ENCODE measurements around the gene PLEKHA8. TPM values are rescaled to one million over a fixed set of nuclear protein-coding genes. Genes with fewer than 3 reads are reported as not detected.

PLEKHA8 gene
- total RNA-seq, 1 experiment from 2014 or later, result 12.0 TPM

DNA sequence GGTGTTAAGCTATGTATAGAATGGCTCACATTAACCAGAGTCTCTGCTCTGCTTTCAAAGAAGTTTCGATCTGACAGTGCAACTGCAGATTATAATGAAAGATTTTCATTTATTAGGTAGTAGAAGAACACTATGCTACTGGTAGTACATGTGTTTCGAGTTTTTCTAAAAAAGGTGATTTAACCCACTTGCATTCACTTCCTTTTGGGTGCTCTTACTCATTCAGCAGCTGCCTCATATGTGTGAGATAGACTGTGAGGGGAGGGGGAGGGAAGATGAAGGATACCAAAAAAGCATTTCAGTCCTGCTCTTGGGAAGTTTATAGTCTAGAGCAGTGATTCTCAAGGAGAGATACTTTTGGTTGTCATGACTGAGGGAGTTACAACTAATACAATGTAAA is 20.4 kb downstream of the PLEKHA8 start:
- intact Hi-C loops (cut with micrococcal nuclease), result no loop called here
- Mint-ChIP-seq H3K27me3 (ENCODE audit: insufficient read depth, unreplicated experiment) (no peaks in the 10 kb centered on the region), H3K4me3 (ENCODE audit: unreplicated experiment) (no peak overlapping the region), H3K36me3 (ENCODE audit: insufficient read depth, unreplicated experiment) (peaks cover 50% of the 10 kb centered on the region), H3K9me3 (ENCODE audit: unreplicated experiment) (no peaks in the 10 kb centered on the region), H3K27ac (ENCODE audit: low read depth, unreplicated experiment) (no peak overlapping the region), H3K4me1 (ENCODE audit: insufficient read depth, unreplicated experiment) (no peaks in the 10 kb centered on the region)
- TF ChIP-seq, protein P1, sequence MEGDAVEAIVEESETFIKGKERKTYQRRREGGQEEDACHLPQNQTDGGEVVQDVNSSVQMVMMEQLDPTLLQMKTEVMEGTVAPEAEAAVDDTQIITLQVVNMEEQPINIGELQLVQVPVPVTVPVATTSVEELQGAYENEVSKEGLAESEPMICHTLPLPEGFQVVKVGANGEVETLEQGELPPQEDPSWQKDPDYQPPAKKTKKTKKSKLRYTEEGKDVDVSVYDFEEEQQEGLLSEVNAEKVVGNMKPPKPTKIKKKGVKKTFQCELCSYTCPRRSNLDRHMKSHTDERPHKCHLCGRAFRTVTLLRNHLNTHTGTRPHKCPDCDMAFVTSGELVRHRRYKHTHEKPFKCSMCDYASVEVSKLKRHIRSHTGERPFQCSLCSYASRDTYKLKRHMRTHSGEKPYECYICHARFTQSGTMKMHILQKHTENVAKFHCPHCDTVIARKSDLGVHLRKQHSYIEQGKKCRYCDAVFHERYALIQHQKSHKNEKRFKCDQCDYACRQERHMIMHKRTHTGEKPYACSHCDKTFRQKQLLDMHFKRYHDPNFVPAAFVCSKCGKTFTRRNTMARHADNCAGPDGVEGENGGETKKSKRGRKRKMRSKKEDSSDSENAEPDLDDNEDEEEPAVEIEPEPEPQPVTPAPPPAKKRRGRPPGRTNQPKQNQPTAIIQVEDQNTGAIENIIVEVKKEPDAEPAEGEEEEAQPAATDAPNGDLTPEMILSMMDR (IDR thresholded peaks at IDR 0.05; ENCODE audit: unreplicated experiment), result no peak
- ChIA-PET CTCF (interaction anchor here (1.1 to 1.7 kb wide), 2 partner anchors 13 to 14 kb away, joined by 4 read pairs; no protein-coding TSS in a partner anchor), POLR2A (no interaction called here)
- DNase-seq (ENCODE audit: unreplicated experiment), result no peak
- BruUV-seq (replicated peaks), result no TSS peak

DNA sequence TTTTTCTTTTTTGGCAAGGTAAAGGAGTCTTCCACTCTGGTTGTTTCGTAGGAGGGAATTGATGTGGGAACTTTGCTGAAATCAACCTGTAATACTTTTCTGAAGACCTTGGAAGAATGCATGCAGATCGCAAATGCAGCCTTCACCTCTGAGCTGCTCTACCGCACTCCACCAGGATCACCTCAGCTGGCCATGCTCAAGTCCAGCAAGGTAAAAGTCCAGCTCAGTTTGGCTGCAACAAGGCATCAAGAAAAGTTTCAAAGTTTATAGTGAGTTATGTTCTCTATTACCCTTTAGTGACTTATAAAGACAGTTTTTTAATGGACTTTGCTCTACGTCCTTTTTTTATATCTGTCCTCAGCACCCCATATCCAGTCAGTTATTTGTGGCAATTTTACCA is 21.0 kb downstream of the PLEKHA8 start:
- intact Hi-C loops (cut with micrococcal nuclease), result no loop called here
- Mint-ChIP-seq H3K4me1 (ENCODE audit: insufficient read depth, unreplicated experiment) (no peaks in the 10 kb centered on the region), H3K27me3 (ENCODE audit: insufficient read depth, unreplicated experiment) (no peaks in the 10 kb centered on the region), H3K9me3 (ENCODE audit: unreplicated experiment) (no peaks in the 10 kb centered on the region), H3K36me3 (ENCODE audit: insufficient read depth, unreplicated experiment) (peaks cover 51% of the 10 kb centered on the region), H3K4me3 (ENCODE audit: unreplicated experiment) (no peak overlapping the region), H3K27ac (ENCODE audit: low read depth, unreplicated experiment) (no peak overlapping the region)
- no peak for DNase-seq (ENCODE audit: unreplicated experiment)
- no TSS peak for BruUV-seq (replicated peaks)
- POLR2A ChIA-PET, result interaction anchor here (0.7 kb wide), 1 partner anchor 1121 kb away, joined by 3 read pairs; no protein-coding TSS in a partner anchor
- TF ChIP-seq, protein P1 (IDR thresholded peaks at IDR 0.05; ENCODE audit: unreplicated experiment), result no peak
- CTCF ChIA-PET, result interaction anchor here (1.7 kb wide), 1 partner anchor 12 kb away, joined by 4 read pairs; no protein-coding TSS in a partner anchor

DNA sequence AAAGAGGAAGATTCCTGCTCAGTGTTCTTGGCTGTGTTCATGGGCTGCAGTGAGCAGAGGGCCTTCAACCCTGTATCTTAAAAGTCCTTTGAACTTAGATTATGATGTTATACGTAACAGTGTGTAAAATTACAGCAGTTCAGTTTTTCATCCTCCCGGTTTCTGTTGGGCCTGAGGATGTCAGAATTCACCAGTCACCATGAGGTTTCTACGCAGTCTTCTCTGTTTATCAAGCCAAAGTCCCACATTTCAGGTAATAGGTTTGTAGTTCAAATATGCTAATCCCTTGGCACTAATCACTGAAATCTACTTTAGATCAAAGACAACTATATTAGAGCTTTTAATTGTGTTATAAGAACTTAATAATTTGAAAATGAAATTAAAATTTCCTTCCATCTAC is 24.9 kb downstream of the PLEKHA8 start:
- H3K27me3 Mint-ChIP-seq (ENCODE audit: insufficient read depth, unreplicated experiment), result no peaks in the 10 kb centered on the region
- H3K27ac Mint-ChIP-seq (ENCODE audit: low read depth, unreplicated experiment), result no peak overlapping the region
- H3K36me3 Mint-ChIP-seq (ENCODE audit: insufficient read depth, unreplicated experiment), result peaks cover 45% of the 10 kb centered on the region
- POLR2A ChIA-PET, result no interaction called here
- CTCF ChIA-PET, result interaction anchor here (0.6 kb wide), 2 partner anchors 9 to 28 kb away, joined by 3 to 4 read pairs; no protein-coding TSS in a partner anchor
- no TSS peak for BruUV-seq (replicated peaks)
- H3K4me1 Mint-ChIP-seq (ENCODE audit: insufficient read depth, unreplicated experiment), result no peaks in the 10 kb centered on the region
- intact Hi-C loops (cut with micrococcal nuclease), result no loop called here
- no peak overlapping the region for H3K4me3 Mint-ChIP-seq (ENCODE audit: unreplicated experiment)
- H3K9me3 Mint-ChIP-seq (ENCODE audit: unreplicated experiment), result no peaks in the 10 kb centered on the region
- TF ChIP-seq, protein P1 (IDR thresholded peaks at IDR 0.05; ENCODE audit: unreplicated experiment), result no peak
- no peak for DNase-seq (ENCODE audit: unreplicated experiment)

DNA sequence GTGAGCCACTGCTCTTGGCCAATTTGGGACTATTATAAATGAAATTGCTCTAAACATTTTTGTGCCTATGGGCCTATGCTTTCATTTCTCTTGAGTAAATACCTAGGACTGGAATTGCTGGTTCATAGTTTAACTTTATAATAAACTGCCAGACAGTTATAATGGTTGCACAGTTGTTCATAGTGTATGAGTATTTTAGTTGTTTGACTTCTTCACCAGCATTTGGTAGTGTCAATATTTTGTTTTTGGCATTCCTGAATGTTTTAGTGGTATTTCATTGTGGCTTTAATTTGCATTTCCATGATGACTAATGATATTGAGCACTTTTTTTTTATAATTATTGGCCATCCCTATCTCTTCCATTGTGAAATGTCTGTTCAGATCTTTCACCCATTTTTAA is 29.5 kb downstream of the PLEKHA8 start:
- Mint-ChIP-seq H3K27me3 (ENCODE audit: insufficient read depth, unreplicated experiment) (no peaks in the 10 kb centered on the region), H3K4me3 (ENCODE audit: unreplicated experiment) (no peak overlapping the region), H3K27ac (ENCODE audit: low read depth, unreplicated experiment) (no peak overlapping the region), H3K36me3 (ENCODE audit: insufficient read depth, unreplicated experiment) (peaks cover 39% of the 10 kb centered on the region), H3K4me1 (ENCODE audit: insufficient read depth, unreplicated experiment) (no peaks in the 10 kb centered on the region), H3K9me3 (ENCODE audit: unreplicated experiment) (no peaks in the 10 kb centered on the region)
- ChIA-PET POLR2A (no interaction called here), CTCF (no interaction called here)
- intact Hi-C loops (cut with micrococcal nuclease), result no loop called here
- TF ChIP-seq, protein P1 (IDR thresholded peaks at IDR 0.05; ENCODE audit: unreplicated experiment), result no peak
- BruUV-seq (replicated peaks), result no TSS peak
- no peak for DNase-seq (ENCODE audit: unreplicated experiment)
